ENCODE data around the gene CRYGB.

CRYGB gene, protein sequence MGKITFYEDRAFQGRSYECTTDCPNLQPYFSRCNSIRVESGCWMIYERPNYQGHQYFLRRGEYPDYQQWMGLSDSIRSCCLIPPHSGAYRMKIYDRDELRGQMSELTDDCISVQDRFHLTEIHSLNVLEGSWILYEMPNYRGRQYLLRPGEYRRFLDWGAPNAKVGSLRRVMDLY

DNA sequence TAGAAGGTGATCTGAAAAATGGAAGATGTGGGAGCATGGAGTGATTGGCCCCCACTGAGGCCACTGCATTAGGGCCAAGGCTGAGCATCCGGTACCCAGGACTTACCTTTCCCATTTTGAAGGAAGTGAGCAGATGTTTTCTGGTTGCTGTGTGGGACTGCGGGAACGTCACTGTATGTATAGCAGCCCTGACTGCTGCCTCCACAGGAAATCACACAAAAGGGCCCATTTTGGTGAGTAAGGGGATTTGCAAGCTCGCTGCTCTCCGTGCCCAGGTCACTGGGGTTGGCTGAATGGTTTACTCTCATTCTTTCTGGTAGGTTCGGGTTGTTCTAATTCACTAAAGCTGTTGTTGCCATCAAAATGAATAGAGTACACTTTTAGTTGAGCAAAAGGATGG lies at the start of gene CRYGB:
CRYGB (minus strand) TSS at position 153 of the 400 bp plus-strand sequence; CDS start at position 115, 38 bp downstream.
- no peak for DNase-seq

- DNase-seq, result no peak
These were observed 49.6 kb upstream of the CRYGB start for GRCh38 chr2:208195531-208195930.

GRCh38 chr2:208192611-208193236 lies 46.8 kb upstream of the CRYGB start:
- no peak for DNase-seq

DNA sequence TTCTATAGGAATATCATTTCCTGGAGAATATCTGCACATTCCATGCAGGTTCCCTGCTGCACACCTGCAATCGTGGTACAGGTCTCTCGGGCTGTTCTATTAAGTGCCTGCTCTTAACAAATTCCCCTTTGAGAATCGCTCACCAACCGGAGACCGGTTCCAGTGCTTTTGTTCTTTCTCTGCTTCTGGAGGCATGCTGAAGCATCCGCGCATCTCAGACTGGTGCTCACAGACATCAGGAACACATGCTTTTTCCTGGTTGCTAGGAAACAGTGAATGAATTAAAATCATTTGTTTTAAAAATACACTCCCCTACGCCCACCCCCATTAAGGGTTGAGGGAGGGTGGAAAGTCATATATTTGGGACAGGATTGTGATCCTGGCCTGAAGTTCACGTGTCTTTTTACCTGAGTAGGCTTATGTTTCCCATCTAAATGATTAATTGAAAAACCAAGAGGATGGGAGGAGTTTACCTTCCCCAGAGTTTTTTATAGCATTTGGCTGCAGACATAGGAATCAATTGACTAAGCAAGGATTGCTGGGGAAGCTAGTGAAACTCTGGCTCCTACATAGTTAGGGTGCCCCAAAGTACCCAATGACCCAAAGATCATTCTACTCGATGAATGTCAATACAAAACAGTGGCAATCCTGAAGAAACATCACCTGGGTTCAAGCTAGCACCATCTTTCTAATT lies 44.0 kb upstream of the CRYGB start, which contains the start of gene C2orf80:
C2orf80 (minus strand) TSS at position 221 of the 694 bp plus-strand sequence. CDS start 3,044 bp downstream, outside the sequence.
- no peak for DNase-seq

- DNase-seq, result no peak
These were observed 43.3 kb upstream of the CRYGB start for GRCh38 chr2:208189069-208189809.

DNA sequence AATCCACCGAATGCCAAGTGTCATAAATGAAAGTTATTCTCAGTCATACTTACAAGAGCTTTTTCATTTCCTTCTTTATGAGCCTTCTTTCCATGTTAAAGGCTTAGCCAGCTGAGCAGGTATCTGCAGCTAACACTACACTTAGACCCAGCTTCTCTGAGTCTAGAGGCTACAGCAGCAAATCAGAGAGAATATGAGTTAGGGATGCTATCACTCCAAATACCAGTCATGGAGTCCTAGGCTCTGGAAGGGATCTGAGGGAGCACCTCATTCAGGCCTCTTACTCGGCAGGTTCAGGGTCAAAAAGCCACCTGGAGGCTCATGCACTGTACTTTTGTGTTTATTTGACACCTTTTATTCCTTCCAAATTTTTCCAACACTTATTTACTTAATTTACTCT lies 40.9 kb upstream of the CRYGB start:
- DNase-seq, result no peak

DNA sequence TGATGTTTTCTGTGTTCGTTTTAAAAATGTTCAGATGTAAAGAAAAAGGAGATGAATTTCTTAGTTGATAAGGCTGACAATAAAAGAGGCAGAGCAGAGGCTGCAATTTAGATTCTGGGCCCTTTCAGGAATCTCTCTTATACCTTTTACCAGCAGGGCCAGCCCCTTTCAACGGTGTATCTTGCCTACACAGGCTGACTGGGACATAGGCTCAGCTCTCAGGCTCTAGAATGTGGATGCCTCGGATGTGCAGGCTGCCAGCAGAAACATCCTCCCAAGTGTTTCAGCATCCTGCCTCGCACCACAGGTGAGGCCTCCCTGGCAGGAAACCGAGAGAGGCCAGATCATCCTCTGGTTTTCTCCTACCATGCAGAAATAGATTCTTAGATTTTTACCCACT lies 40.5 kb upstream of the CRYGB start:
- DNase-seq, result no peak

DNA sequence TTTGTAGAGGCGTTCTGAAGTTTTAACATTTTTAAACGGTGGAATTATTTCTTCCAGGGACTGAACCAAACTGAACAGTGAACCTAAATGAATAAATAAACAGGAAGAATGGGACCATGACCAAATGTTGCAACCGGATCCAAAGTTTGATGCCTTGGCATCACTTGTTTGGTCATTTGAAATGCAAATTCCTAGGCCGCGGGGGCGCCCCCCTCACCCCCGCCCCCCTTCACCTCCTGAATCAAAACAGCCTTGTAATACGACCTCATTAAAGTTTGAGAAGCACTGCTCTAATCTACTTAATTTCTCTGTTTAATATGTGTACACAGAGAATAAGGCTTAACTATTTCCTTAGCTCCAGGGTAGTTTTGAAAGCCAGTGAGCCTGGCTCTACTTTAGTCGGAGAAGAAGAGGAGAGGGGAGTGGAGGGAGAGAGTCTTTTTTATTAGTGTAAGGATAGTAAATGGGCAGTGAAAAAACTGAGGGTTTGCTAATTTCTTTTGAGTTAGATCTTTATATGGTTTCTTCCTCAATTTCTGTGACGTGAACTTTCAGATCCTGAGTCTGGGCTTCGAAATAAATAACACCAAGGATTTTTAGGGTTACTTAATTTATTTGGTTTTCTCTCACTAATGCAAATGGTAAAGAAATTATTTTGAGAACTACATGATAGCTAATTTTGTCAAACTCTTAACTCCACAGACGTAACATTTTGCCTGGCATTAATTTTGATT lies 38.2 kb upstream of the CRYGB start:
- no peak for DNase-seq

GRCh38 chr2:208183526-208183925 lies 37.6 kb upstream of the CRYGB start:
- no peak for DNase-seq

GRCh38 chr2:208182835-208183234 lies 36.9 kb upstream of the CRYGB start:
- no peak for DNase-seq

DNA sequence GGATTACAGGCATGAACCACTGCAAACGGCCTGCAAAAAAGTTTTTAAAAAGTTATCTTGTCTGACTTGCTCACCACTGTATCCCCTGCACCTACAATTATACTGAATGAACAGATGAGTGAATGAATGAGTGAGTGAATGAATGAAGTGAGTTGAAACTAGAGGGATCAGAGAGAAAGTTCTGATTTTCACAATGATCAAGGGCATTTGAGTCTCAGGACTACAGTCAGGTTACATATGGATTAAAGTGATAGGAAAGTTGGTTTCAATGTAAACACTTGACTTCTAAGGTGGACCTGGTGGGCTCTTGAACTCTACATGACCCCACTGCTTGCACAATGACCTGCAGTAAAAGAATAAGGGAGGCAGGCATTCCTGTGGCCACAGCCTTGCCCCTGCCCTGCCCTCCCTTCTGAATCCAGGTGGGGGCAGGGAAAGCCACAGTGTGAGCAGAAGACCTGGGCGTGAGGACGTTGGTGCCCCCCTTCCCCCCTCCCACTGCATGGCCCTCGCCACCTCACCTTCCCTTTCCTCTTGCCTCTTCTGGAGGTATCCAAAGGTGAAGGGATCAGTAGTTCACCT lies 33.2 kb upstream of the CRYGB start:
- DNase-seq, result no peak

DNA sequence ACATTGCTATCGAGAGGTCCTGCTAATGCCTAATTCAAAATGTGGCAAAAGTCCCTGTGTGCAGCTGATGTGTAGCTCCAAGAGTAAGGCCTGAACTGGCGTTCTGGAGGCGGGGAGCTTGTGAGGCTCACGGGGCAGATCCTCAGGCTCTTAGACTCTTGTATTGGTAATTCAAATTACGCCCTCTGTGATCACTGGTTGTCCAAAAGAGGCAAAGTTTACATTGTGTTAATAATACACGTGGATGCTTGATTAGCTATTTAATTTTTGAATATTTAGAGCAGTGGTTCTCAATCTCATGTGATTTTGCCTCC lies 29.8 kb upstream of the CRYGB start:
- no peak for DNase-seq

- peak; percentile 74 for DNase-seq
These were observed 29.3 kb upstream of the CRYGB start for GRCh38 chr2:208175069-208175839.

DNA sequence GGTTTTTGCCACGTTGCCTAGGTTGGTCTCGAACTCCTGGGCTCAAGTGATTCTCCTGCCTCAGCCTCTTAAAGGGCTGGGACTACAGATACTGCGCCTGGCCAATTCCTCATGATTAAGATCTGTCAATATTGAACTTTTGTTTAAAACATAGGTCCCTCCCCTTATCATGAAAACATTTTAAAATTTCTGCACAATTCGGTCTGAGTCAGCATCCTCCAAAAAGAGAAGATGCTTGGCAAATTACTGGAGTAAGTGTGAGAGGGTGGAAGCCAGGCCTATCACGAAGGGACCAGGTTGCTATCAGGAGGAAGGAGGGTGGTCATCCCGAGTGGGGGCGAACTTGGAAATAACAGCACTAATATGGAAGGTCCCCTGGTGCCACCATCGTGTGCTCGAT lies 28.2 kb upstream of the CRYGB start:
- no peak for DNase-seq

GRCh38 chr2:208172125-208172524 lies 26.2 kb upstream of the CRYGB start:
- no peak for DNase-seq

- no peak for DNase-seq
These were observed 19.2 kb upstream of the CRYGB start for GRCh38 chr2:208164951-208165755.

GRCh38 chr2:208163489-208163888 lies 17.5 kb upstream of the CRYGB start, which contains the start of gene CRYGA:
TSS of gene CRYGA (minus strand) at chr2:208163589. CDS start at chr2:208163556, 33 bp downstream.
- DNase-seq, result no peak

GRCh38 chr2:208156439-208156838 lies 10.5 kb upstream of the CRYGB start:
- DNase-seq, result no peak

DNA sequence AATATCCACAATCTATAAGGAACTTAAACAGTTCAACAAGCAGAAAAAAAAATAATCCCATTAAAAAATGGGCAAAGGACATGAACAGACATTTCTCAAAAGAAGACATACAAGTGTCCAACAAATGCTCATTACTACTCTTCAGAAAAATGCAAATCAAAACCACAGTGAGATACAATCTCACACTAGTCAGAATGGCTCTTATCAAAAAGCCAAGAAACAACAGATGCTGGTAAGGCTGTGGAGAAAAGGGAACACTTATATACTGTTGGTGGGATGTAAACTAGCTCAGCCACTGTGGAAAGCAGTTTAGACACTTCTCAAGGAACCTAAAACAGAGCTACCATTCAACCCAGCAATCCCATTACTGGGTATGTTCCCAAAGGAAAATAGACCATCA lies 7.2 kb upstream of the CRYGB start:
- DNase-seq, result no peak

DNA sequence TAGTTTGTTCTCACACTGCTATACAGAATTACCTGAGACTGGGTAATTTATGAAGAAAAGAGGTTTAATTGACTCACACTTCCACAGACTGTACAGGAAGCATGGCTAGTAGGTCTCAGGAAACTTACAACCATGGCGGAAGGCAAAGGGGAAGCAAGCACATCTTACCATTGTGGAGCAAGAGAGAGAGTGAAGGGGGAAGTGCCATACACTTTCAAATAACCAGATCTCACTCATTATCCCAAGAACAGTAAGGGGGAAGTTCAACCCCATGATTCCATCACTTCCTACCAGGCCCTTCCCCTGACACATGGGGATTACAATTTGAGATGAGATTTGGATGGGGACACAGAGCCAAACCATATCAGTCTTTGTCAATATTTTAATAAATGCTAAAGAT lies 5.0 kb upstream of the CRYGB start:
- DNase-seq, result no peak

DNA sequence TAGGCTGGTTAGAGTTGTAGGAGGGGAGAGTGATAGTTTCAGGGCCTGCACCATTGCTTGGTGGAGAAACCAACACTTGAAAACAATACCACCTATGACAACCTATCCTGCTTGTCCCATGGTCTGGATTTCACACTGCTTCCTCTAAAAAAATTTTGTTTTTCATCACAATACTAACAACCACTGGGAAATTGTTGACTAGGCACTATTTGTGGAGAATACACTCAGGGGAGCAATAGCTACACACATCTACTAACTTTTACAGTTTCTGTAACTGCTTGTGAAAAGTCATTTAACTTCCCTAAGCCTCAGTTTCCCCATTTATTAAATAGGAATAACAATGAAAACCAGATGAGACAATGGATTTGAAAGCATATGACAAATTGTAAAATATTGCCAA lies 4.1 kb upstream of the CRYGB start:
- no peak for DNase-seq
